ENCODE results near the gene ASAP3.
"Not testable (repeated sequence)": the region's sequence is repeated elsewhere in the genome, so short reads cannot be mapped to it uniquely, and the experiment has no call there.

The ASAP3 gene

DNA sequence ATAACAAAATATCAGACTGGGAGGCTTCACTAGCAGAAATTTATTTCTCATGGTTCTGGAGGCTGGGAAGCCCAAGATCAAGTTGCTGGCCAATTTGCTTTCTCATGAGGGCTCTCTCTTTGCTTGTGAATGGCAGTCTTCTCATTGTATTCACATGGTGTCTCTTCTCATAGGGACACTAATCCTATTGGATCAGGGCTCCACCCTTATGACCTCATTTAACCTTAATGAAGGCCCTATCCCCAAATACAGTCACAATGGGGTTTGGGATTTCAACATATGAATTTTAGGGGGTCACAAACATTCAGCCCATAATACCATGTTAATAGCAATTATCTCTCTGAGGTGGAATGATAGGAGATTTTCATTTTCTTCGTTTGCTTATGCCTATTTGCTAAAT lies 84.8 kb downstream of the ASAP3 start:
- DNase-seq (ENCODE audit: low read depth in 2 of 3, low spot score in 1 of 3) = no peak

DNA sequence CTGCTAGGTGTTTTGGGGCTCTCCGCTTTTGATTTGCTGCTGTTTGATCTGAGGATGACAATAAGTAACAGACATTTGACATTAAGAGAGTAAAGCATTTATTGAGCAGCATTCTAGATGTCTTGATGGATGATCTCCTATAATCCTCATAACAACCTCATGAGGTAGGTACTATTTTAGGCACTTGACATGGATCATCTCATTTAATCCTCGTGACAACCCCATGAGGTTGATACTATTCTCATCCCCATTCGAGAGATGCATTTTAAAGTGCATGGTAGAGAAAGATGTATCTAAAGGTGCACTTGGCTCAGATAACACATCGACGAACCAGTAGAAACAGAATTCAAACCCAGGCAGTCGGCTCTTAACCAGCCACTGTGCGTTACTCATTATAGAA lies 86.1 kb downstream of the ASAP3 start:
- no peak for DNase-seq (ENCODE audit: low read depth in 2 of 3, low spot score in 1 of 3)

GRCh38 chr1:23396380-23396779 lies 87.6 kb downstream of the ASAP3 start:
- DNase-seq (ENCODE audit: low read depth in 2 of 3, low spot score in 1 of 3) = no peak

- no peak for DNase-seq (ENCODE audit: low read depth in 2 of 3, low spot score in 1 of 3)
These were observed 88.1 kb downstream of the ASAP3 start for GRCh38 chr1:23395849-23396248.

- no peak for DNase-seq (ENCODE audit: low read depth in 2 of 3, low spot score in 1 of 3)
These were observed 88.7 kb downstream of the ASAP3 start for GRCh38 chr1:23395154-23395724.

- no peak for DNase-seq (ENCODE audit: low read depth in 2 of 3, low spot score in 1 of 3)
These were observed 89.3 kb downstream of the ASAP3 start for GRCh38 chr1:23394684-23395083.

GRCh38 chr1:23394181-23394580 lies 89.8 kb downstream of the ASAP3 start:
- DNase-seq (ENCODE audit: low read depth in 2 of 3, low spot score in 1 of 3) = no peak

DNA sequence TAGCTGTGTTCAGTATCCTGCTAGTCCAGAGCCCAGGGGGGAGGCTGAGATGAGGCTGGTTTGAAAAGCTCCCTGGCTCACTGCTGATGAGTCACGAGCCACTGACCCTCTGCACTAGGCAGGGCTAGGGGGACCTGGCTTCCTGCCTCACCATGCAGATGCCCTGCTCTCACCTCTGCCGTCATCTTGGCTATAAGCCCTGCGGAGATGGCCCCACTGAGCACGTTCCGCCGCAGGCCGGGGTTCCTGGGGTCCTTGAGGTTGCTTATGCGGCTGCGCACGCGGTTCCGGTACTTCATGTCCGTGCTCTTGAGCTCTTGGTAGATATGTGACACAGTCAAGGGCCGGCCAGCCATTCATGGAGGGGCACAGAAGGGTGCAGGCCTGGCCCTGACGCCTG lies 90.3 kb downstream of the ASAP3 start:
- no peak for DNase-seq (ENCODE audit: low read depth in 2 of 3, low spot score in 1 of 3)

GRCh38 chr1:23392125-23392855 lies 91.7 kb downstream of the ASAP3 start:
- no peak for DNase-seq (ENCODE audit: low read depth in 2 of 3, low spot score in 1 of 3)

DNA sequence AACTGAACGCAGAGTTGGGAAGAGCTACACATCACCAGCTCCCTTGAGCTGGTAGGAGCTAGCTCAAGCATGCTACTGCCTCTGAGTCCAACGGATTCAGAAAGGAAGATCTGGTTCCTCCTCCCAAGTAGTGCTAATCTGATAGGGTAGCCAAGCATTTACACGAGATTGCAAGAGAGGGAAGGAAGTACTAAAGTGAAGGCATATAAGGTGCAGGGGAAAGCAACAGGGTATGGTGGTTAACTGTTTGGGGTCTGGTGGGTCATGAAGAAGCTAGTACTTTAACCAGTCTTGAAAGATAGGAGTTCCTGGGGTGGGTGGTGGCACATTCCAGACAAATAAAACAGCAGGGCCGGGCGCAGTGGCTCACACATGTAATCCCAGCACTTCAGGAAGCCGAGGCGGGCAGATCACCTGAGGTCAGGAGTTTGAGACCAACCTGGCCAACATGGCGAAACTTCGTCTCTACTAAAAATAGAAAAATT lies 94.1 kb downstream of the ASAP3 start:
- no peak for DNase-seq (ENCODE audit: low read depth in 2 of 3, low spot score in 1 of 3)

GRCh38 chr1:23387494-23387893 lies 96.5 kb downstream of the ASAP3 start:
- no peak for DNase-seq (ENCODE audit: low read depth in 2 of 3, low spot score in 1 of 3)

- DNase-seq (ENCODE audit: low read depth in 2 of 3, low spot score in 1 of 3) = no peak
These were observed 98.8 kb downstream of the ASAP3 start for GRCh38 chr1:23385119-23385621.

GRCh38 chr1:23384312-23385058 lies 99.5 kb downstream of the ASAP3 start:
- DNase-seq (ENCODE audit: low read depth in 2 of 3, low spot score in 1 of 3) = no peak

- DNase-seq (ENCODE audit: low read depth in 2 of 3, low spot score in 1 of 3) = no peak
These were observed 100.2 kb downstream of the ASAP3 start for GRCh38 chr1:23383577-23384311.

- DNase-seq (ENCODE audit: low read depth in 2 of 3, low spot score in 1 of 3) = no peak
These were observed 102.6 kb downstream of the ASAP3 start for GRCh38 chr1:23381233-23381885.

GRCh38 chr1:23380719-23381118 lies 103.3 kb downstream of the ASAP3 start:
- no peak for DNase-seq (ENCODE audit: low read depth in 2 of 3, low spot score in 1 of 3)

DNA sequence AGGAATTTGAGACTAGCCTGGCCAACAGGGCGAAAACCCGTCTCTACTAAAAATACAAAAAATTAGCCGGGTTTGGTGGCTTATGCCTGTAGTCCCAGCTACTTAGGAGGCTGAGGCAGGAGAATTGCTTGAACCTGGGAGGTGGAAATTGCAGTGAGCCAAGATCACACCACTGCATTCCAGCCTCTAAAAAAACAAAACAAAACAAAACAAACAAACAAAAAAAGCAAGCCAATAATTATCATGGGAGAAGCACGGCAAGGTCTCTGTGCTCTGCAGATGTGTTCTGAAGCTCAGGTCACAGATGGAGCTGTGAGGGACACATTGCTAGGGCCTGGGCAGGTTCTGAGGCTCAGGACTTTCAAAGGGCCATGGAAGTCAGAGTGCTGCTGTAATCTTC lies 103.7 kb downstream of the ASAP3 start:
- not testable (repeated sequence) for DNase-seq (ENCODE audit: low read depth in 2 of 3, low spot score in 1 of 3)
